WTC11 (cell line): Measurements from ENCODE around the gene PDSS2. TPM values are rescaled to one million over a fixed set of nuclear protein-coding genes. Genes with fewer than 3 reads are reported as not detected.

Experiments
- ATAC-seq: fragments of 200-7000 bp; cut with Tn5 transposase; 2 replicates; pipeline ENCODE4 v1.10.0; 2021; ENCODE audit warnings: mild to moderate bottlenecking, moderate library complexity
- CTCF ChIA-PET: fragments of 300-600 bp; sonication (Branson Sonifier 250); formaldehyde crosslinking; loops from one replicate; lab custom pipeline; 2021; ENCODE audit warnings: antibody characterized with exemption; lab: Charles Lee
- POLR2A ChIA-PET: fragments of 350-600 bp; sonication (Branson Sonifier 250); formaldehyde crosslinking; loops from one replicate; lab custom pipeline; 2021; ENCODE audit warnings: antibody characterized with exemption; lab: Charles Lee
- DNase-seq: peaks from one replicate; pipeline ENCODE4 v3.0.0; 2021; ENCODE audit warnings: low spot score
- H3K27ac Mint-ChIP-seq: 2 replicates; pipeline ENCODE4 v1.8.0; 2021; ENCODE audit warnings: mixed read lengths
- H3K27me3 Mint-ChIP-seq: 2 replicates; pipeline ENCODE4 v1.8.0; 2021; ENCODE audit warnings: low read depth, mild to moderate bottlenecking, moderate library complexity, mixed read lengths
- H3K36me3 Mint-ChIP-seq: 2 replicates; pipeline ENCODE4 v1.8.0; 2021; ENCODE audit warnings: mixed read lengths
- H3K4me1 Mint-ChIP-seq: 2 replicates; pipeline ENCODE4 v1.8.0; 2022; ENCODE audit warnings: mixed read lengths
- H3K4me3 Mint-ChIP-seq: 2 replicates; pipeline ENCODE4 v1.8.0; 2021; ENCODE audit warnings: mild to moderate bottlenecking, moderate library complexity, mixed read lengths
- H3K9me3 Mint-ChIP-seq: 2 replicates; pipeline ENCODE4 v1.8.0; 2021; ENCODE audit warnings: mixed read lengths
- ATF1 ChIP-seq: sonication (generic); formaldehyde crosslinking; IDR thresholded peaks from 2 replicates; pipeline ENCODE4 v1.8.1; 2023; ENCODE audit warnings: mild to moderate bottlenecking, moderate library complexity, missing genetic modification reagents
- E2F5 ChIP-seq: sonication (generic); formaldehyde crosslinking; IDR thresholded peaks from 2 replicates; pipeline ENCODE4 v1.8.1; 2022; ENCODE audit warnings: mild to moderate bottlenecking, moderate library complexity, missing genetic modification reagents
- ELF4 ChIP-seq: sonication (generic); formaldehyde crosslinking; IDR thresholded peaks from 2 replicates; pipeline ENCODE4 v1.8.1; 2022; ENCODE audit warnings: low read depth, mild to moderate bottlenecking, moderate library complexity, missing genetic modification reagents
- ETV6 ChIP-seq: sonication (generic); formaldehyde crosslinking; IDR thresholded peaks from 2 replicates; pipeline ENCODE4 v1.8.1; 2022; ENCODE audit warnings: mild to moderate bottlenecking, missing genetic modification reagents
- FOXJ3 ChIP-seq: sonication (generic); formaldehyde crosslinking; IDR thresholded peaks from 2 replicates; pipeline ENCODE4 v1.9.0; 2021; ENCODE audit warnings: missing genetic modification reagents, mild to moderate bottlenecking, borderline replicate concordance
- GRHL2 ChIP-seq: fragments of 250-450 bp; sonication (Bioruptor Pico); IDR thresholded peaks from 2 replicates; pipeline ENCODE4 v1.8.0; 2022; ENCODE audit warnings: mild to moderate bottlenecking, moderate library complexity; ENCODE audit not compliant: insufficient replicate concordance, severe bottlenecking
- MLX ChIP-seq: sonication (generic); formaldehyde crosslinking; IDR thresholded peaks from 2 replicates; pipeline ENCODE4 v1.8.1; 2023; ENCODE audit warnings: mild to moderate bottlenecking, missing genetic modification reagents, moderate library complexity
- SMAD3 ChIP-seq: sonication (generic); formaldehyde crosslinking; IDR thresholded peaks from 2 replicates; pipeline ENCODE4 v1.8.0; 2022; ENCODE audit warnings: missing genetic modification reagents, mild to moderate bottlenecking, borderline replicate concordance
- SOX15 ChIP-seq: fragments of 250-450 bp; sonication (Bioruptor Pico); IDR thresholded peaks from 2 replicates; pipeline ENCODE4 v1.9.0; 2021; ENCODE audit warnings: mild to moderate bottlenecking
- SP1 ChIP-seq: sonication (generic); formaldehyde crosslinking; conservative IDR thresholded peaks from 2 replicates; pipeline ENCODE4 v1.8.1; 2022; ENCODE audit warnings: missing genetic modification reagents
- TEAD4 ChIP-seq: sonication (generic); formaldehyde crosslinking; IDR thresholded peaks from 2 replicates; pipeline ENCODE4 v1.8.0; 2022; ENCODE audit warnings: mild to moderate bottlenecking, missing genetic modification reagents
- ZBTB21 ChIP-seq: sonication (generic); formaldehyde crosslinking; IDR thresholded peaks from 2 replicates; pipeline ENCODE4 v1.8.1; 2023; ENCODE audit warnings: mild to moderate bottlenecking, missing genetic modification reagents, borderline replicate concordance
- ZNF121 ChIP-seq: sonication (generic); formaldehyde crosslinking; IDR thresholded peaks from 2 replicates; pipeline ENCODE4 v1.8.0; 2023; ENCODE audit warnings: missing genetic modification reagents
- ZNF317 ChIP-seq: sonication (generic); formaldehyde crosslinking; IDR thresholded peaks from 2 replicates; pipeline ENCODE4 v1.8.1; 2023; ENCODE audit warnings: low read depth, mild to moderate bottlenecking, moderate library complexity, missing genetic modification reagents, borderline replicate concordance
- total RNA-seq: library from RNA; stranded (reverse); gene quantifications from 3 replicates; pipeline ENCODE4 v1.2.3, GENCODE V29; 2021
- TF ChIP-seq, protein P1 (sequence below): sonication (generic); formaldehyde crosslinking; IDR thresholded peaks from 2 replicates; pipeline ENCODE4 v1.8.0; 2022; ENCODE audit warnings: mild to moderate bottlenecking, missing genetic modification reagents
- TF ChIP-seq, protein P2 (sequence below): fragments of 250-450 bp; sonication (Bioruptor Pico); IDR thresholded peaks from 2 replicates; pipeline ENCODE4 v1.9.0; 2021; ENCODE audit warnings: mild to moderate bottlenecking
- TF ChIP-seq, protein P3 (sequence below): sonication (generic); formaldehyde crosslinking; conservative IDR thresholded peaks from 2 replicates; pipeline ENCODE4 v1.8.1; 2022; ENCODE audit warnings: mild to moderate bottlenecking, missing genetic modification reagents
- TF ChIP-seq, protein P4 (sequence below): sonication (generic); formaldehyde crosslinking; IDR thresholded peaks from 2 replicates; pipeline ENCODE4 v1.8.1; 2023; ENCODE audit warnings: mild to moderate bottlenecking, missing genetic modification reagents, moderate library complexity

The PDSS2 gene
- total RNA-seq, 1 experiment from 2014 or later = 18.3 TPM

DNA sequence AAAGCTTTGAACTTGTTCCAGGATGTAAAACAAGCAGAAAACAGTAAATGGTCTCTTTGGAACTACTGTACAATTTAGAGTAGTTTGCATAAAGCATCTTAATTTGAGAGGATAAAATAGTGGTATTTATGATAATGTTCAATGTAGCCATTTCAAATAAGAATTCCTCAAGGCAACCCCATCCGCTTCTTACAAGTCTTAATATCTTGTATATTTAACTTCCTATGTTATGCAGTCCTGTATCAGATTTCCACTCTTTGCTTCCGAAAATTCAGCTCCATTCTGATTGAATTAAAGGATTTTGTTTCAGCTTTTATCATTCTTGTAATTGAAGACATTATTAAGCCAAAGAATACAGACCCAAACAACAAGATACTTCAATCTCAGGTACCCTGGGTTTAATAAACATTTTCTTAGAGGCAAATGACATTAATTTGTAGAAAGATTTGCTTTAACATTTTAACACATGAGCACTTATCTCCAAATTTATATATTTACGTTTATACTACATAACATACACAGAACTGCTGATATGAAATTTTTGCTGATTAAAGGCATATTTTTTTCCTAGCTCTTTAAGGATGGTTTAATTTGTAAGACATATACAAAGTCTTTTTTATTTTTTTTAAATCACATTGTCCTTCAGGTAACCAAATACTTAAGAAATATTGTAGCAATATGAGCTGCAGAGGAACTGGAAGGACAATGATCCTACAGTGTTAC, 213.0 kb downstream of the PDSS2 start:
- H3K4me3 Mint-ChIP-seq = no peak overlapping the region
- H3K27ac Mint-ChIP-seq = no peak overlapping the region
- no peaks in the 10 kb centered on the region for H3K27me3 Mint-ChIP-seq
- ChIA-PET CTCF (interaction anchor here (1.0 kb wide), 1 partner anchor 886 kb away, joined by 3 read pairs; the partner anchor contains the start of gene CRYBG1), POLR2A (no interaction called here)
- ATAC-seq (no peak), DNase-seq (no peak)
- TF ChIP-seq, protein P1, sequence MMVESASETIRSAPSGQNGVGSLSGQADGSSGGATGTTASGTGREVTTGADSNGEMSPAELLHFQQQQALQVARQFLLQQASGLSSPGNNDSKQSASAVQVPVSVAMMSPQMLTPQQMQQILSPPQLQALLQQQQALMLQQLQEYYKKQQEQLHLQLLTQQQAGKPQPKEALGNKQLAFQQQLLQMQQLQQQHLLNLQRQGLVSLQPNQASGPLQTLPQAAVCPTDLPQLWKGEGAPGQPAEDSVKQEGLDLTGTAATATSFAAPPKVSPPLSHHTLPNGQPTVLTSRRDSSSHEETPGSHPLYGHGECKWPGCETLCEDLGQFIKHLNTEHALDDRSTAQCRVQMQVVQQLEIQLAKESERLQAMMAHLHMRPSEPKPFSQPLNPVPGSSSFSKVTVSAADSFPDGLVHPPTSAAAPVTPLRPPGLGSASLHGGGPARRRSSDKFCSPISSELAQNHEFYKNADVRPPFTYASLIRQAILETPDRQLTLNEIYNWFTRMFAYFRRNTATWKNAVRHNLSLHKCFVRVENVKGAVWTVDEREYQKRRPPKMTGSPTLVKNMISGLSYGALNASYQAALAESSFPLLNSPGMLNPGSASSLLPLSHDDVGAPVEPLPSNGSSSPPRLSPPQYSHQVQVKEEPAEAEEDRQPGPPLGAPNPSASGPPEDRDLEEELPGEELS = no peak
- TF ChIP-seq GRHL2 = no peak
- peaks cover 6% of the 10 kb centered on the region for H3K4me1 Mint-ChIP-seq
- no peaks in the 10 kb centered on the region for H3K36me3 Mint-ChIP-seq
- H3K9me3 Mint-ChIP-seq = no peaks in the 10 kb centered on the region

DNA sequence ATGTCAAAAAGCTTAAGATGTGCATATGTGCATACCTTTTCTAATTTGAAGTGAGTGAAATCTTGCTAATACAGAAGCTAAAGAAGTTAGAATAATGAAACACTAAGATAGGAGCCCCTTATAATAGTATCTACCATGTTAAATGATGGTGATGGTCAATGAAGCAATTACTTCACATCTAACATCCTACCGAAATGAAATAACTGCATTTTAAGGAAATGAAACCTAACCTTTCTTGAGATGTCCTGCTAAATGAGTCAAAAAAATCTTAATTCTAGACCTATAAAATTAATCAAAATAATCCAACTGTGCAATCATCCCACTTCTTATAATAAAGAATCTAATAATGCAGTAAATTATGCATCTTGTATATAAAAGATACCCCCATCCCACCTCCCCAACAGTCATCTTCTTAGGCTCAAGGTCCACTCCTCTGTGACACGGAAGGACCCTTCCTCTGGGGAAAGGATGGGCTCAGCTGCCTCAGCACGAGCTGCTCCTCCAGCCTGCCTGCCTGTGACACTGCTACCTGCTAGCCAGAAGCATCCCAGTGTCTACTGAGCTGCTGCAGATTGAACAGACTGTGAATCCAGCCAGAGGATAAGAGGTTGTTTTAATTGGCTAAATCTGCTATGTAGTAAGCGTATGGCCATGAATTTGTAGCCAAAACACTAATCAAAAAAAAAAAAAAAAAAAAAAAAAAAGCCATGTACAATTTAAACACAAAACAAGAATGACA, 214.5 kb downstream of the PDSS2 start:
- Mint-ChIP-seq H3K27ac (no peak overlapping the region), H3K36me3 (no peaks in the 10 kb centered on the region), H3K9me3 (no peaks in the 10 kb centered on the region), H3K4me1 (peaks cover 6% of the 10 kb centered on the region), H3K4me3 (no peak overlapping the region), H3K27me3 (no peaks in the 10 kb centered on the region)
- ATAC-seq (no peak), DNase-seq (no peak)
- POLR2A ChIA-PET = no interaction called here
- TF ChIP-seq, protein P2, sequence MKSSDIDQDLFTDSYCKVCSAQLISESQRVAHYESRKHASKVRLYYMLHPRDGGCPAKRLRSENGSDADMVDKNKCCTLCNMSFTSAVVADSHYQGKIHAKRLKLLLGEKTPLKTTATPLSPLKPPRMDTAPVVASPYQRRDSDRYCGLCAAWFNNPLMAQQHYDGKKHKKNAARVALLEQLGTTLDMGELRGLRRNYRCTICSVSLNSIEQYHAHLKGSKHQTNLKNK (CRISPR knock-in tag) = no peak
- no peak for TF ChIP-seq ZBTB21
- CTCF ChIA-PET = no interaction called here

GRCh38 chr6:107244082-107244741, 215.2 kb downstream of the PDSS2 start:
- peaks cover 6% of the 10 kb centered on the region for H3K4me1 Mint-ChIP-seq
- no peaks in the 10 kb centered on the region for H3K9me3 Mint-ChIP-seq
- ChIA-PET CTCF (no interaction called here), POLR2A (no interaction called here)
- H3K27me3 Mint-ChIP-seq = no peaks in the 10 kb centered on the region
- no peaks in the 10 kb centered on the region for H3K36me3 Mint-ChIP-seq
- no peak overlapping the region for H3K4me3 Mint-ChIP-seq
- H3K27ac Mint-ChIP-seq = no peak overlapping the region
- DNase-seq (no peak), ATAC-seq (no peak)
- TF ChIP-seq, protein P3, sequence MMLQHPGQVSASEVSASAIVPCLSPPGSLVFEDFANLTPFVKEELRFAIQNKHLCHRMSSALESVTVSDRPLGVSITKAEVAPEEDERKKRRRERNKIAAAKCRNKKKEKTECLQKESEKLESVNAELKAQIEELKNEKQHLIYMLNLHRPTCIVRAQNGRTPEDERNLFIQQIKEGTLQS (CRISPR knock-in tag) = no peak
- TF ChIP-seq ZBTB21 (no peak), ZNF317 (CRISPR knock-in tag) (no peak), SP1 (CRISPR knock-in tag) (no peak), FOXJ3 (CRISPR knock-in tag) (no peak), ELF4 (CRISPR knock-in tag) (no peak), ETV6 (CRISPR knock-in tag) (no peak), TEAD4 (CRISPR knock-in tag) (no peak), MLX (CRISPR knock-in tag) (no peak), SOX15 (CRISPR knock-in tag) (no peak), E2F5 (CRISPR knock-in tag) (no peak), ATF1 (CRISPR knock-in tag) (no peak), ZNF121 (CRISPR knock-in tag) (no peak), SMAD3 (CRISPR knock-in tag) (no peak)
- TF ChIP-seq, protein P4, sequence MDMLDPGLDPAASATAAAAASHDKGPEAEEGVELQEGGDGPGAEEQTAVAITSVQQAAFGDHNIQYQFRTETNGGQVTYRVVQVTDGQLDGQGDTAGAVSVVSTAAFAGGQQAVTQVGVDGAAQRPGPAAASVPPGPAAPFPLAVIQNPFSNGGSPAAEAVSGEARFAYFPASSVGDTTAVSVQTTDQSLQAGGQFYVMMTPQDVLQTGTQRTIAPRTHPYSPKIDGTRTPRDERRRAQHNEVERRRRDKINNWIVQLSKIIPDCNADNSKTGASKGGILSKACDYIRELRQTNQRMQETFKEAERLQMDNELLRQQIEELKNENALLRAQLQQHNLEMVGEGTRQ (CRISPR knock-in tag) = no peak
- TF ChIP-seq, protein P2 (CRISPR knock-in tag) = no peak
- TF ChIP-seq, protein P1 = no peak
